Stimulated activated CD8-positive, alpha-beta memory T cell treated with anti-CD3 and anti-CD28 coated beads, Interleukin-4, amount 100 ng/mL, for 4 hours (primary cell): ENCODE data around the gene NAGS.
A peak's percentile ranks its signal among the peaks of the same experiment; 100 is the strongest.
"Not testable (repeated sequence)": the region's sequence is repeated elsewhere in the genome, so short reads cannot be mapped to it uniquely, and the experiment has no call there.

Source experiments
- DNase-seq, 2 donors: peaks; one replicate each; pipeline ENCODE4 v3.0.0-alpha.2; 2020; ENCODE audit warnings: low read depth in 2 of 2, low spot score in 1 of 2

Gene NAGS

GRCh38 chr17:43983515-43984411, 20.7 kb upstream of the NAGS start:
- DNase-seq: no peak

GRCh38 chr17:43984521-43984920, 19.9 kb upstream of the NAGS start:
- DNase-seq: no peak

- DNase-seq: no peak
Observed at GRCh38 chr17:43986225-43986981, 18.0 kb upstream of the NAGS start.

GRCh38 chr17:43987131-43988021, 17.0 kb upstream of the NAGS start:
- DNase-seq: no peak

GRCh38 chr17:43988301-43988700, 16.1 kb upstream of the NAGS start:
- no peak for DNase-seq

GRCh38 chr17:43992641-43993040, 11.8 kb upstream of the NAGS start:
- no peak for DNase-seq

- peak in 1 of 2 donors; percentile 33 for DNase-seq
Observed at GRCh38 chr17:43994272-43995149, 9.9 kb upstream of the NAGS start.

- no peak for DNase-seq
Observed at GRCh38 chr17:43995150-43995471, 9.3 kb upstream of the NAGS start.

- not testable (repeated sequence) for DNase-seq
Observed at GRCh38 chr17:43997180-43997579, 7.2 kb upstream of the NAGS start.

- no peak for DNase-seq
Observed at GRCh38 chr17:43998552-43998951, 5.9 kb upstream of the NAGS start.

GRCh38 chr17:43999024-43999423, 5.4 kb upstream of the NAGS start:
- no peak for DNase-seq

GRCh38 chr17:44000141-44000860, 4.1 kb upstream of the NAGS start:
- no peak for DNase-seq

GRCh38 chr17:44000871-44001460, 3.5 kb upstream of the NAGS start:
- no peak for DNase-seq

GRCh38 chr17:44001461-44001920, 2.9 kb upstream of the NAGS start:
- DNase-seq: no peak

- DNase-seq: no peak
Observed at GRCh38 chr17:44002141-44002848, 2.1 kb upstream of the NAGS start.

- DNase-seq: no peak
Observed at GRCh38 chr17:44004761-44005526, 522 bp downstream of the NAGS start.

- DNase-seq: no peak
Observed at GRCh38 chr17:44005527-44006271, 1.3 kb downstream of the NAGS start.
